Small intestine (tissue), 7 donors: ENCODE results near the gene ZNF526. TPM values are rescaled to one million over a fixed set of nuclear protein-coding genes. Genes with fewer than 3 reads are reported as not detected.

ENCODE experiments used
- DNase-seq, 2 donors: peaks; one replicate each; pipeline versions ENCODE4 v3.0.0 to v3.0.0-alpha.2; 2013
- FAIRE-seq: peaks from 2 replicates; lab custom pipeline; 2012; peaks lifted over from hg19 to GRCh38; lab: Jason Lieb, UNC
- H3K27ac ChIP-seq, 3 donors: one replicate each; pipeline ENCODE4 v1.5.1; 2013; ENCODE audit warnings: low read length in 2 of 3, mild to moderate bottlenecking in 2 of 3, control low read depth in 1 of 3, inconsistent platforms in 1 of 3, low read depth in 1 of 3, moderate library complexity in 1 of 3
- H3K27me3 ChIP-seq, 3 donors: one replicate each; pipeline ENCODE4 v1.6.1; 2013; ENCODE audit warnings: low read length in 3 of 3, inconsistent platforms in 1 of 3; ENCODE audit not compliant: control insufficient read depth in 3 of 3, insufficient read depth in 3 of 3
- H3K36me3 ChIP-seq, 3 donors: one replicate each; pipeline ENCODE4 v1.6.1; 2013; ENCODE audit warnings: low read length in 3 of 3, inconsistent platforms in 1 of 3, low read depth in 1 of 3, mild to moderate bottlenecking in 1 of 3, moderate library complexity in 1 of 3; ENCODE audit not compliant: control insufficient read depth in 3 of 3, insufficient read depth in 2 of 3
- H3K4me1 ChIP-seq, 3 donors: one replicate each; pipeline ENCODE4 v1.6.1; 2013; ENCODE audit warnings: low read length in 2 of 3, inconsistent platforms in 1 of 3, low read depth in 1 of 3, mild to moderate bottlenecking in 1 of 3, moderate library complexity in 1 of 3; ENCODE audit not compliant: control insufficient read depth in 3 of 3, insufficient read depth in 2 of 3
- H3K4me3 ChIP-seq, 3 donors: one replicate each; pipeline ENCODE4 v1.5.1; 2013; ENCODE audit warnings: low read length in 3 of 3, control low read depth in 1 of 3, inconsistent platforms in 1 of 3, low read depth in 1 of 3, mild to moderate bottlenecking in 1 of 3, moderate library complexity in 1 of 3
- H3K9me3 ChIP-seq, 2 donors: one replicate each; pipeline ENCODE4 v1.6.1; 2013; ENCODE audit warnings: low read depth in 1 of 2, low read length in 1 of 2; ENCODE audit not compliant: control insufficient read depth in 2 of 2, insufficient read depth in 1 of 2
- WGBS, 3 donors: extraction: QIAGEN DNeasy Blood & Tissue Kit; methylation state at CpG; one replicate each; pipeline ENCODE4 v1.1.7; 2013; 5-methylcytosine and 5-hydroxymethylcytosine counted together
- polyA plus RNA-seq, 4 donors: library from polyadenylated mRNA; stranded (reverse) in 3 of 4; unstranded in 1 of 4; fragments of 200-250 nt in 3 of 4; fragments of 120-200 nt in 1 of 4; gene quantifications; one replicate each; pipeline versions ENCODE4 v1.2.1 to v1.2.3, GENCODE V29; 2013
- donor health status: healthy with polysubstance abuse.
- donor health status: control.
- donor health status: control.
- donor health status: Bipolar disorder and iron deficiency.
- donor health status: healthy.

The ZNF526 gene
- polyA plus RNA-seq, 4 donors = 3.2 to 11.3 (median 4.4) TPM

- DNase-seq = peak in 1 of 2 donors; percentile 68
- H3K27ac ChIP-seq = peak overlapping the region in 2 of 3 donors; percentile 73 to 84
- peaks cover 0 to 75% (median 12%) of the 10 kb centered on the region in 3 donors for H3K36me3 ChIP-seq
- WGBS, 3 donors = 51 to 91% (median 54%) methylated on average over 7 of the region's 7 CpGs
- peak overlapping the region in 1 of 3 donors; percentile 13 for H3K4me3 ChIP-seq
- peaks cover 0 to 8% (median 8%) of the 10 kb centered on the region in 3 donors for H3K4me1 ChIP-seq
- no peak for FAIRE-seq
- H3K27me3 ChIP-seq = no peaks in the 10 kb centered on the region
- no peaks in the 10 kb centered on the region for H3K9me3 ChIP-seq
These were observed 21.3 kb upstream of the ZNF526 start for GRCh38 chr19:42198676-42199439.

- Histone ChIP-seq H3K27me3 (no peaks in the 10 kb centered on the region), H3K9me3 (no peaks in the 10 kb centered on the region), H3K36me3 (peaks cover 0 to 83% (median 14%) of the 10 kb centered on the region in 3 donors), H3K4me3 (peak overlapping the region in 1 of 3 donors; percentile 13), H3K4me1 (peaks cover 0 to 8% (median 8%) of the 10 kb centered on the region in 3 donors), H3K27ac (peak overlapping the region in 2 of 3 donors; percentile 73 to 84)
- DNase-seq = peak in 1 of 2 donors; percentile 32
- FAIRE-seq = no peak
- WGBS, 3 donors = 61 to 87% (median 70%) methylated on average over 29 to 32 of the region's 32 CpGs
These were observed 20.5 kb upstream of the ZNF526 start for GRCh38 chr19:42199440-42200115.

DNA sequence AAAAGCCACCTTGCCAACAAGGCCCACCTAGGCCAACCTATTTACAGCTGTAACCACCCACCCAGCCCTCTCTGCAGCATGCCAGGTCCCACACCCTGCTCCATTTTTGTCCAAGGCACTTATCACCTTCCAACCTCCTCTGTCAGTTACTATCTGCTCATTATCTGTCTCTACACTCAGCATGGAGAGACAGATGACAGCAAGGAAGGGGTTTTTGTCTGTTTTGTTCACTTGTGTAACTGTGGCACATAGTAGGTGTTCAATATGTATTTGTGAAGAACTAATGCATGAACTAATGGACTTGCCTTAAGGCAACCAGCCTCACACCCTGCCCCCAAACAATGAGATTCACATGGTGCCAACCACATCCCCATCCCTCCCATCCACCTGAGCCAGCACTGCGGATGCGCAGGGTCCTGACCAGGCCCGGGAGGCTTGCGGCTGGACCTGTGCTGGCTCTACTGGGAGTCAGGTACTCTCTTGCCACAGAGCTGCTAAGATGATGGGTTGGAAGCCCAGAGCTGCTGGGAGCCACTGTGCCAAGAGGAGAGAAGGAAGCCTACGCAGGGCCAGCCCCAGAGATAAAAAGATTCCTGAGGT lies 19.9 kb upstream of the ZNF526 start:
- Histone ChIP-seq H3K27me3 (no peaks in the 10 kb centered on the region), H3K4me3 (no peak overlapping the region), H3K27ac (peak overlapping the region in 2 of 3 donors; percentile 1 to 84), H3K36me3 (peaks cover 3 to 86% (median 17%) of the 10 kb centered on the region in 3 donors), H3K9me3 (no peaks in the 10 kb centered on the region), H3K4me1 (peaks cover 0 to 8% (median 8%) of the 10 kb centered on the region in 3 donors)
- DNase-seq (no peak), FAIRE-seq (no peak)
- WGBS, 3 donors = 83 to 93% (median 85%) methylated on average over 5 of the region's 5 CpGs

GRCh38 chr19:42201489-42202289 lies 18.4 kb upstream of the ZNF526 start:
- DNase-seq = peak in 1 of 2 donors; percentile 39

GRCh38 chr19:42202290-42202880 lies 17.7 kb upstream of the ZNF526 start:
- FAIRE-seq (no peak), DNase-seq (no peak)
- H3K4me1 ChIP-seq = peaks cover 0 to 3% (median 2%) of the 10 kb centered on the region in 3 donors
- H3K9me3 ChIP-seq = no peaks in the 10 kb centered on the region
- H3K27me3 ChIP-seq = no peaks in the 10 kb centered on the region
- WGBS, 3 donors = 73 to 80% (median 74%) methylated on average over 5 of the region's 5 CpGs
- H3K36me3 ChIP-seq = peaks cover 9 to 89% (median 21%) of the 10 kb centered on the region in 3 donors
- H3K4me3 ChIP-seq = no peak overlapping the region
- H3K27ac ChIP-seq = peak overlapping the region in 1 of 3 donors; percentile 65

More at GRCh38 chr19:42201489-42202289, 18.4 kb upstream of the ZNF526 start:
- Histone ChIP-seq H3K36me3 (peaks cover 8 to 88% (median 17%) of the 10 kb centered on the region in 3 donors), H3K27me3 (no peaks in the 10 kb centered on the region), H3K4me1 (peaks cover 0 to 8% (median 8%) of the 10 kb centered on the region in 3 donors), H3K9me3 (no peaks in the 10 kb centered on the region), H3K27ac (peak overlapping the region; percentile 30 to 65 (median 42)), H3K4me3 (no peak overlapping the region)
- 61 to 84% (median 63%) methylated on average over 6 of the region's 6 CpGs for WGBS, 3 donors
- no peak for FAIRE-seq

GRCh38 chr19:42203700-42204099 lies 16.4 kb upstream of the ZNF526 start:
- 91 to 95% (median 94%) methylated on average over 2 of the region's 2 CpGs for WGBS, 3 donors
- Histone ChIP-seq H3K27ac (no peak overlapping the region), H3K4me1 (no peaks in the 10 kb centered on the region), H3K36me3 (peaks cover 14 to 92% (median 32%) of the 10 kb centered on the region in 3 donors), H3K4me3 (no peak overlapping the region), H3K27me3 (no peaks in the 10 kb centered on the region), H3K9me3 (no peaks in the 10 kb centered on the region)
- no peak for DNase-seq
- FAIRE-seq = no peak

DNA sequence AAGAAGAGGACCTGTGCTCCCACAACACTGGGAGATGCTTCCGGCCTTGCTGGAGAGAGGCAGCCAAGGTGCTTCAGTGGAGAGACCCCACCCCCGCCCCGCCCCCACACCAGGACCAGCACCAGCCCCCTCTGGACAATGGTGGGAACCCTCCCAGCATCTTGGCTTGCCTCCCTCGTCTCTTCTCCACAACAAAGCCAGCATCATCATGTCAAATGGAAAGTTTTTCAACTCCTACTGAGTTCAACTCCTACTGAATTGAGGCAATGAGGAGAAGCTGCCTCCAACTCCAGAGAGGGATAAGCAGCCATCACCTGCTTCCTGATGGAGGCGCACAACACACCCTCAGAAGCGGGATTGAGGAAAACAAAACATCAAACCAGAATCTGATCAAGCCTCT lies 15.4 kb upstream of the ZNF526 start:
- WGBS, 3 donors = 90 to 96% (median 95%) methylated on average over 6 of the region's 6 CpGs
- peaks cover 14 to 91% (median 30%) of the 10 kb centered on the region in 3 donors for H3K36me3 ChIP-seq
- FAIRE-seq = no peak

More for the DNA sequence above, 15.4 kb upstream of the ZNF526 start:
- no peak for DNase-seq
- no peaks in the 10 kb centered on the region for H3K4me1 ChIP-seq
- H3K9me3 ChIP-seq = no peaks in the 10 kb centered on the region
- no peak overlapping the region for H3K27ac ChIP-seq
- H3K4me3 ChIP-seq = no peak overlapping the region
- H3K27me3 ChIP-seq = no peaks in the 10 kb centered on the region
